Endometrial microvascular endothelial cells (primary cell): Measurements from ENCODE around the gene HIVEP1. TPM values are rescaled to one million over a fixed set of nuclear protein-coding genes. Genes with fewer than 3 reads are reported as not detected.
"Not testable (repeated sequence)": the region's sequence is repeated elsewhere in the genome, so short reads cannot be mapped to it uniquely, and the experiment has no call there.

Experiments used
- in situ Hi-C: cut with HindIII; loops from 2 replicates; pipeline ENCODE4 v1.10.0; 2017; ENCODE audit warnings: low sequenced_read_pairs, low pct_unique_long_range_greater_than_20kb; ENCODE audit errors: inconsistent ontology term
- total RNA-seq: library from RNA; depleted of rRNA; stranded (reverse); fragments of >200 nt; gene quantifications from one replicate; pipeline ENCODE4 v1.2.3, GENCODE V29; 2015; ENCODE audit errors: inconsistent ontology term

The HIVEP1 gene
- total RNA-seq, 1 donor from 2014 or later, result 23.0 TPM

DNA sequence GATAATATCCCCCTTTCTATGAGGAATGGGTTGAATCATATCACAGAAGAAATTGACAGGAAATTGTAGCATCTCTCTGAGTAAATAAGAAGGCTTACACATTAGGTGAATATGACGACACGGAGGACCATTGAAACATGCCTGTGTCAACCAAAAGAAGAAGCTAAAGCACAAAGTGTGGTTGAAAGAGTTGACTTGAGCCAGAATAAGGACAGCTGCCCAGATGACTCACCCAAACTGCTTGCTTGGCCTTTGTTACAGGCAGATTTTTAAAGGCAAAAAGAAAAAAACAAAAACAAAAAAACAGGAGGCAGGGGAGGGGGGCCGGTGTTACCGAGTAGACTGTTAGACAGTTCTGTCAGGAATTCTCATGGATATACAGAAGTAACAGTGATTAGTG is 148.2 kb downstream of the HIVEP1 start:
- in situ Hi-C loops, result no loop called here

DNA sequence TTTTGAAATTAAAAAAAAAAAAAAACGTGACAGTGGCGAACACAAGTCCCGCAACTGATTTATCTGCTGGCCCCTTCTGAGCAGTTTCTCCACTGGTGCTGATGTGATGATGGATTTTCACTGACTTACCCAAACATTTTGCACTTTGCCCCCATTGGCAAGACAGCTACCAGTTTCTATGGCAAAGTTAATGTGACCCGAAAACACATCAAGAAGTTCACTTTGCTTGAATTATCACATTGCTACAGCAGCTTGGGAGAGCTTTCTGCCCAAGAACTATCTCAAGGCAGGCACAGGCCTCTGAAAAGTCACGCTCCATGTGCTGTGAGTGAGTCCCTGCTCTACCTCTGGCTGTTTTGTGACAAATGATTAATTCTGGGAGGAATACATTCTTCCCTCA is 150.1 kb downstream of the HIVEP1 start:
- in situ Hi-C loops, result no loop called here

DNA sequence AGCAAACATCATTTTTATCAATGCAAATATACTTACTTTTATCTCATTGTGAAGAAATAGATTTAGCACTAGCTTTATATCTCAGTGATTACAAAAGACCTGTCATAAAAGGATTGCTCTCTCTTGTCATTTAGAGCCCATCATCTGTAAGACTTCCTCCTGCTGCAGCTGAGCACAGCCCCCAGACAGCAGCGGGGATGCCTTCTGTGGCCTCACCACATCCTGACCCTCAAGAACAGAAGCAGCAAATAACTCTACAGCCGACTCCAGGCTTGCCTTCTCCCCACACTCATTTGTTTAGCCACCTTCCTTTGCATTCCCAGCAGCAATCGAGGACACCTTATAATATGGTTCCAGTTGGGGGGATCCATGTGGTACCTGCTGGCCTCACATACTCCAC is 151.0 kb downstream of the HIVEP1 start:
- in situ Hi-C loops, result no loop called here

DNA sequence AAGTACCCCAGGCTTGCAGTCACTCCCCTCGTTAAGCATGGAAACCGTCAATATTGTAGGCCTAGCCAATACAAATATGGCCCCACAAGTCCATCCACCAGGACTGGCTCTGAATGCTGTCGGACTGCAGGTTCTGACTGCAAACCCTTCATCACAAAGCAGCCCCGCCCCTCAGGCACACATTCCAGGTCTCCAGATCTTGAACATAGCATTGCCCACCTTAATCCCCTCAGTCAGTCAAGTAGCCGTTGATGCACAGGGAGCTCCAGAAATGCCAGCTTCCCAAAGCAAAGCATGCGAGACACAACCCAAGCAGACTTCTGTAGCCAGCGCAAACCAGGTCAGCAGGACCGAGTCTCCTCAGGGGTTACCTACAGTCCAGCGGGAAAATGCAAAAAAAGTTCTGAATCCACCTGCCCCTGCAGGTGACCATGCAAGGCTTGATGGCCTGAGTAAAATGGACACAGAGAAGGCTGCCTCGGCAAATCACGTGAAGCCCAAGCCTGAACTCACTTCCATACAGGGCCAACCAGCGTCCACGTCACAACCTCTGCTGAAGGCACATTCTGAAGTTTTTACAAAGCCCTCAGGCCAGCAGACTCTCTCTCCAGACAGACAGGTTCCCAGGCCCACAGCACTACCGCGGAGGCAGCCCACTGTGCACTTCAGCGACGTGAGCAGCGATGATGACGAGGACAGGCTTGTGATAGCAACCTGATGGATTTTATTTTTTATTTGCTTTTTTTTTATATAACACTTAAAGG is 151.8 kb downstream of the HIVEP1 start:
- in situ Hi-C loops, result no loop called here

DNA sequence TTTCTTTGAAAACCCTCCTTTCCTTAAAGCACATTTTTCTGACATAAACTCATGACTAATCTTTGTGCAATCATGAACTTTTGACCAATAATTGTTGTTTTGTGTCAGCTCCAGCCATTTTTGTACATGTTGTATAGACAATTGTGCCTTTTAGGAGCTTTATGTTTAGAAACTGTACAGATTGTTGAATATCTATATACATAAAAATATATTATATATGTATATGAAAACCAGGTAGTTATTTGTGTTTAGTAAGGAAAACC is 152.3 kb downstream of the HIVEP1 start:
- in situ Hi-C loops, result no loop called here

DNA sequence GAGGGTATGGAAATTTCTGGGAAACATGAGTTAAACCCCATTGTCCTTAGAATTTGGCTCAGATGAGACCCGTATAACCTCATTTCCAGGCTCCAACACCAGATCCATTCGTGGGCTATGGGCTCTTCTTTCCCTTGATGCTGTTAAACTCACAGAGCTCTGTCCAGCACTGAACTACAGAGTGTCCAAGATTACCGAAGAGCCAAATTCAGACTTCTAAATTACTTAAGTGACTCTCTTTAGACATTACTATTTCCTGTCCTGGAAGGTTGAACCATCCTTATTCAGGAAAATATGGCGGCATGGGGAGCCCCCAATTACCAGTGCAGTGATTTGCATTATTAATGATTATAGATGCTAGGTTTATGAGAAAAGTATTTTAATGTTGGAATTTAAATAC is 153.2 kb downstream of the HIVEP1 start:
- in situ Hi-C loops, result no loop called here

DNA sequence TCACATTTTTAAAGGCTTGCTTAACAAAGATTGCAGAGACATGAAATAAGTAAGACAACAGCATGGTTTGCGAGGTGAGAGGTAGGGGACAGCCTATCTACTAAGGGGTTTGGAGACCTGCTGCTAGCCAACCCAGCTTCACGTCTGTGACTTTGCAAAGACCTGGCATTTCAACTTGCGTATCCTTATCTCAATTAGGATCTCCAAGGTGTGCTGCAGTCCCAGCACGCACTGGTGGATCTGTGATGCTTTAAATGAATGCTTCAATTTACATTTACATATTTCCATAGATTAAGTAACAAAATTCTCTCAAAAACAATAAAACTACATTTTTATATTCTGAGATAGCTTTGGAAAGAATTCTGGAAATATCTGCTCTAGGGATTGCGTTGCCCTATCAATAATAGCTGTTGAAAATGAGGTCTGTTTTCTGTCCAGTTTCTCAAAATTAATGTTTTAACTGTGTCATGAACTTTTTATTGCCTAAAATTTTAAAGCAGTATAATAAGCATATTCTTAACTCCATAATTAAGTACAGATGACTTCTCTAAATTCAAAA is 153.7 kb downstream of the HIVEP1 start:
- in situ Hi-C loops, result no loop called here

DNA sequence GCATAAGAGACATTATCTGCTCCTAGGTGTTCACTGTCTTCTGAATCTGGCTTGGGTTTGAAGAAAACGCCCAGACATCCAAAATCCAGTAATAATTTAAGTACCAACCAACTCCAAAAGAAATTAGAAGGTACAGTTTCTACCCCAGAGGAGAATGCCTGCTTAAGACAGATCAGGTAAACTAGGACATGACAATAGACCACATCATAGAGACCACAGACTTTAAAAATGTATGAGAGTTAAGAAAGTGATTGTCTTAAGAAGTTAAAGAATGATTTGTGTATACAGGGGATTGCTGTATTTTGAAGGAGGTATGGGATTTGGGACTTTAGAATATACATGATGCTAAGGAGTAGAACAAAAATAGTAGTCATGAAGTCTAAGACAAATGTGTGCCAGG is 157.3 kb downstream of the HIVEP1 start:
- in situ Hi-C loops, result no loop called here

DNA sequence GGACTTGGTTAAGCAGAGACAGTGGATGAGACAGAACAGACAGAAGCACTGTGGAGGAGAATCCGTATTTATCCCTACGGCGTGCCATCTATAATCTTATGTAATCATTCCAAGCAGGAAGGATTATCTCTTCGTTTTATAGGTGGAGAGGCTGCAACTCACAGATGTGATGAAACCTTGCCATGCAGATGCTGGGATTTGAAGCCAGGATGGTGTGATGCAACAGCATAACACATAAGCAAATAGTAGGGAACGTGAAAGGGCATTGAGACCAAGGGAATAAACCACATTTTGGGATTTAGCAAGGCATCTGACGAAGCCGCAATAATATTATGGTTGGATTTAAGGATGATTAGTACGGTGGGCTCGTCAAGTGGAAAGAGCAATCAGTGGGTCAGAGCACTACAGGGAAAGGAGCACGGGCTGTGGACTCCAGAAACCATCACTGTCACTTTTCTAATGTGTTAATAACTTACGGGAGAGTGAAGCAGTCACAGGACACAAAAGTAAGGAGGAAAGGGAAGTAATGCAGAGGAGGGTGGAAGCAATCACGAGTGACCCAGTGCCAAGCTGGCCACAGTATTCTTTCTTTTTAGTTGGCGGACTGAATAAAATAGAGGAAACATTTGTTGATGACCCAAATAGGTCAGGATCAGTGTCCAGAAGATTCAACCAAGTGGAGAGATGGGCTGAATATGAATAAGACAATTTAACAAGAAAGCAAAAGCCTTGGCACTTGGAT is 158.4 kb downstream of the HIVEP1 start:
- in situ Hi-C loops, result no loop called here

DNA sequence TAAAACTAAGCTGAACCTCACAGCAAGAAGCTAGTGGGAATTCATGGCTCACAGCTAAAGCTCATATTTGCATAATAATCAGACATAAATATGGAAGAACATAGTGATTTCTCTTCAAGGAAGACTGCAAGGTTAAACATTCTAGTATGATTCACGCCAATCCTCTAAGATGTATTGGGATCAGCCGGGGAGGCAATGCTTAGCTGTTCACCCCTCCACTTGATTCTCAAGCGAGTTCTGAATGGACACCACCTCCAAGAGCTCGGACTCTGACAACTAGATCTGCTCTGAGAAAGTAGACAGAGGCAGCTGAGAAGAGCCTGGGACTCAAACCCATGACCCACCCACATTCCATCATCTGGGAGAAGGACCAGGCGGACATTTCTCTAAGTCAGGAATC is 159.6 kb downstream of the HIVEP1 start:
- in situ Hi-C loops, result no loop called here

DNA sequence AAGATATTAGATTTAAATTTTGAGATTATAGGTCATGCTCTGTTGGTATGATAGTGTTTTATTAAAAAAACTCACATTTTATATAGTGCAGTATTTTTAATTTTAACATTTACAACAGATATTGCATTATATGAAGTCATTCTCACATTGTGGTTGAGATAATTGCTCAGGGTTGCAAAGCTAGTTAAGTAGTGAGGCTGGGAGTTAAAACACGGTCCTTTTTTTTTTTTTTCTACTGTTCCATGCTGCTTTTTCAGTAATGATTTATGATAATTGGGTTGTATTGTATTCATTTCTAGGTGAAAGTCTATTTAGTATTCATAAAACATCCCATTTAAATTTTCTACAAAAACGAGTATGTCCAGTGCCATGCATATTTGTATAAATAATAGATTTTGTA is 160.5 kb downstream of the HIVEP1 start:
- in situ Hi-C loops, result no loop called here

DNA sequence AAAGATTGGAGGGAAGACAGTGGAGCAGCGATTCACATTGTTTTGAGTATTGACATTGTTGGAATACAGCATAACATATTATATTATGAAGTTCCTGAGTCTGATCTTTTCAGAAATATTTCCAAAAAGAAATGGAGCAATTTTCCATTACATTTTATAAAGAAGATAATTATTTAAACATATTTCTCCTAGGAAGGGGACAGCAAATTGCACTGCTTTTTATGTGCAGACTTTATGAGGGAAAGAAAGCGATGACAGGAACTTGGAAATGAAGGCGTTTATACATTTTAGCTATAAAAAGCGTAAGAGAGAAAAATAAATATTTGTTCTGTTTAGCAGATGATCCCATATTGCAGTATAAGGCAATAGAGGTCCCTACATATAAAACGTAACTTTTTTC is 161.1 kb downstream of the HIVEP1 start:
- in situ Hi-C loops, result no loop called here

DNA sequence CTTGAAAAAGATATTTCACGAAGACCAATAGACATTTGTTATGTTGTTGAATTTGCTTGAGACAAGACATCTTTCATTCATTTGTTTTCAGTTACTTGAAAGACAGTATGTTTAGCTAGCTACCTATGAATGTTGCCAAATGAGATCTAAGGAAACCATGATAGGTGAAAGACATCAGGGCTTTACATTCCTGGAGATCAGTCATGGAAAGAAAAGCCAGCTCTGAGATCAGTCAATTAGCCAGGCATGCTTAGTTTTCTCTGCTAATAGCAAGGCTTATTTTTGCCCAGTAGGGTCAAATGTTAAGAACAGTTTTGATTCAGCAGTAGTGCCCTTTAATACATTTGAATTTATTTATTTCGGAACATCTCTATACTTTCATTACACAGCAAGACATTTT is 161.5 kb downstream of the HIVEP1 start:
- in situ Hi-C loops, result no loop called here

DNA sequence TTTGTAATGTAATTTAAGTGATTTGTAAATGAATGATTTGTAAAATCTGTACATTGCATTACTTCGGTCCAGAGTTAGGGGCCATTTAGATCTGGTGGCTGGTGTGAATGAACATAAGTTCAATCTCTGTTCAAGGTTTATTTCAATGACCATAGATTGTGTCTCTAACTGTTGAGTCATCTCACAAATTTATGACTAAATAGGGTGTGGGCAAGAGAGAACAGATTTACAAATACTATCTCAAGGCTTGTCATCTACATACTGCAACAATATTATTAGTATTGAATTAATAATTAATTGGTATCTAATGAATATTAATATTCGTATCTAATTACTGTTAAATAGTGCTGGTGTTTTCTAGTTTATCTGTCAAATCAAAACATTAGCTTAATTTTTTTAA is 162.8 kb downstream of the HIVEP1 start:
- in situ Hi-C loops, result no loop called here

DNA sequence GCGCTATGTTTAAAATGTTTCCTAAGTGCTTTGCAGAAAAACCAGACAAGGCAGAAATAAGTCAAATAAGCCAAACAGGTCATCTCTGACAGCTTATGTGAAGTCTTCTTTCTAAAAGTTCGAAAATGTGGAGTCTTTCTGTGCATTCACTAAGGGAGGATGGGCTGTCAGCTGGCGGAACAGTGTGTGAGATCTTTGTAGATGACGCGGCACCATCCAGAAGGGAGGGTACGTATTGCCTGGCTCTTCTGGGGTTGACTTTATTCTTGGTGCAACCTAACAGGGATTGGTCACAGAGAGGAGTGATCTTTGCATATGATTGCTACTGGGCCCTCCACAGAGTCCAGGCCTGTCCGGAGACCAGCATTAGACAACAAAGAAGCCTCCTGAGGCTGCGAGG is 163.5 kb downstream of the HIVEP1 start:
- in situ Hi-C loops, result no loop called here

DNA sequence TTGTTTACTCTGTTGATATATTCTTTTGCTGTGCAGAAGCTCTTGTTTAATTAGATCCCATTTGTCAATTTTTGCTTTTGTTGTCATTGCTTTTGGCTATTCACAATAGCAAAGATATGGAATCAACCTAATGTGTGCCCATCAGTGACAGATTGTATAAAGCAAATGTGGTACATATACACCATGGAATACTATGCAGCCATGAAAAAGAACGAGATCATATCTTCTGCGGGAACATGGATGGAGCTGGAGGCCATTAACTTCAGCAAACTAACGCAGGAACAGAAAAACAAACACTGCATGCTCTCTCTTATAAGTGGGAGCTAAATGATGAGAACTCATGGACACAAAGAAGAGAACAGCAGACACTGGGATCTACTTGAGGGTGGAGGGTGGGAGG is 164.7 kb downstream of the HIVEP1 start:
- in situ Hi-C loops, result not testable (repeated sequence)

DNA sequence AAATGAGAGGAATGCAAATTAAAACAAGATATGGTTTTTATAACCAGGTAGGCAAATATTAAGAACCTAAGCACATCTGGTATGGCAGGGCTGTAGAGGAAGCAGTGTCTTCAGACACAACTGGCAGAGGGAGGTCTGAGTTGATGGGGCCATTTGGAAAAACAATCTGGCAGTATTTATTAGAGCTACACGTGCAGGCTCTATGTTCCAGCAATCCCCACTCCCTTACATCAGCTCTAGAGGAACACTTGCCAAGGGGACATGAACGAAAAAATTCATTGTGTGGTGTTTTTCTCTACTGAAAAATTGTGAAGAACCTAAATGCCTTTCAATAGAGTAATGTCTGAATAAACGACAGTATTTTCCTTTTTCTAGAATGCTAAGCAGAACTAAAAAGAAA is 166.4 kb downstream of the HIVEP1 start:
- in situ Hi-C loops, result no loop called here

DNA sequence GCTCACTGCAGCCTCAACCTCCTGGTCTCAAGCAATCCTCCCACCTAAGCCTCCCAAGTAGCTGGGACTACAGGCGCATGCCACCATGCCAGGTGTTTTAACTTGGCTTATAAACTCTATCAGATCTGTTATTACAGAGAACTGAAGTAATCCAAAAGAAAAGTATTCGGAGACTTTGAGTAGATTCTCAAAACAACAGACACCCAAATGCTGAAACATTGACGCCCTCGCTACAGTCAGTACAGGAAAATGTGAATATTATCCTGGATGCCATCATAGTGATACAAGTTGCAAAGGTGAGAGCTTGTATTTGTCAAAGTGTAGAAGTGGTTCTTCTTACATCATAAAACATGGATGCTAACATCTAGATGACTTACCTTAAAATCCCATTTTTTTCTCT is 169.4 kb downstream of the HIVEP1 start:
- in situ Hi-C loops, result no loop called here

DNA sequence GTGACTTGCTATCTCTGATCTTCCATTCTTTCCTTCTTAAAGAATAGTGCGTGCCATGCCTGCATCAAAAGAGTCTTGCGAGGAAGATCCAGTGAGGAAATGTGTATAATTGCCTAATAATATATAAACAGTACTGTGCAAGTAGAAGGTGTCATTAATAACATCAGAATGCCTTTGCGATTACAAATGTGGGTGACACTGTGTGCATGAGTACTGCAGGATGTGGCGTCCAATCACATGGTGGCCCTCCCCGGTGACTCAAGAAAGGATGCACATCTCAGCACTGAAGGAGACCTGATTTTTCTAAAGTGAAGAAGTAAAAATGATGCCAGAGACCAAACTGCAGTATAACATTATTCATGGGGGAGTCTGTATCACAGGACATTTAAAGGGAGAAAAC is 170.6 kb downstream of the HIVEP1 start:
- in situ Hi-C loops, result no loop called here

DNA sequence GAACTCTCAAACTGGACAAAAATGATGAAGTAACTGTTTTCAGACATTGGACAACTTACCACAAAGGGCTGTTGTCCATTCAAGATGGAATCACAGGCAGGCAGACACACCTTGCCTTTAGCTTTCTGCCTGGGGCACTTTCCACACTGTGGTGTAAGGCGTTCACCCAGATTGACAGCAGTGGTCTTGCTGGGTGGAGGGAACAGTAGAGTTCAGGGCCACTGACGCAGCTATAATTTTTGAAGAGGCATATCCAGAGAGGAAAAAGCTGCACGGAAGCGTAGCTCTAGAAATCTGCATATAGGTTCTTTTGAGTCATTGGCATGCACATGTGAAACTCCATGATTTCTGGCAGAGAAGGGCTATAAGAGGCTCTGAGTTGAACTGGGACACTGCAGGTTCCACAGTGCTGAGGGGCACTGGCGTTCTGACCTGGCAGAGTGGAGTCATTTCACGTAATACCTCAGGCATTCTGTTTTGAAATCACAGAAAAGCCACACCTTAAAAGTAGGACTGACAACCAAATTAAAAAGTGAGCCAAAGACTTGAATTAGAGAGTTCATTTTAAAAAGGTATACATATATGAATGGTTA is 173.1 kb downstream of the HIVEP1 start:
- in situ Hi-C loops, result no loop called here
